HUES64 (cell line): ENCODE data around the gene TPP2.

ENCODE experiments used
- H3K27ac ChIP-seq: 2 replicates; pipeline ENCODE4 v1.7.0; 2013; ENCODE audit warnings: low read depth, low read length, inconsistent platforms
- H3K27me3 ChIP-seq: 2 replicates; pipeline ENCODE4 v1.6.1; 2013; ENCODE audit warnings: mild to moderate bottlenecking, low read length; ENCODE audit not compliant: insufficient read depth
- H3K36me3 ChIP-seq: 2 replicates; pipeline ENCODE4 v1.6.1; 2013; ENCODE audit warnings: mild to moderate bottlenecking, low read length; ENCODE audit not compliant: insufficient read depth
- H3K4me1 ChIP-seq: 2 replicates; pipeline ENCODE4 v1.6.1; 2013; ENCODE audit warnings: mild to moderate bottlenecking, low read length, moderate library complexity; ENCODE audit not compliant: insufficient read depth
- H3K4me3 ChIP-seq: 2 replicates; pipeline ENCODE4 v1.5.1; 2013; ENCODE audit warnings: mild to moderate bottlenecking, low read length, moderate library complexity
- H3K9ac ChIP-seq: 2 replicates; pipeline ENCODE4 v1.6.1; 2013; ENCODE audit warnings: mild to moderate bottlenecking, low read depth, low read length
- H3K9me3 ChIP-seq: 2 replicates; pipeline ENCODE4 v1.6.1; 2013; ENCODE audit warnings: low read depth, low read length; ENCODE audit not compliant: insufficient read depth
- WGBS: fragments of 150-250, 120-280 bp; methylation state at CpG from one replicate; pipeline ENCODE4 v1.1.7; 2013; ENCODE audit warnings: missing lambda C conversion rate; 5-methylcytosine and 5-hydroxymethylcytosine counted together

Gene TPP2

DNA sequence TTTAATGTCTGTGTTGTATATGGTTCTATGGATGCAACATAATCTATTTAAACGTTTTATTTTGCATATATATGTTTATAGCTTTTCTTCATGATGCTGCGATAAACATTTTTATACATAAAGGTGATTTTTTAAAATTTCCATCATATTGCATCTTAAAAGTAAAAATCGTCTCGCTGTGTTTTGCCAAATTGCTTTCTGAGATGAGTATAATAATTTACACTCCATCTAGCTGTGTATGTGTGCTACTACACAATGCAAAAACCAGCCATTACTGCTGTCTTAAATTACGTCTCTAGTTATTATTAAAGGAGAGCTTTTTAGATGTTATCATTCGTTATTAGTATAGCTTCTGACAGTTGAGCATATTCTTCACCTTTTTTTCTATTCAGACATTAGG is 60.8 kb downstream of the TPP2 start:
- no CpG with 5 or more reads among the region's 6 CpGs for WGBS
- Histone ChIP-seq H3K36me3 (peaks cover 91% of the 10 kb centered on the region), H3K9ac (no peak overlapping the region), H3K4me1 (no peaks in the 10 kb centered on the region), H3K27me3 (no peaks in the 10 kb centered on the region), H3K27ac (no peak overlapping the region), H3K4me3 (no peak overlapping the region), H3K9me3 (no peaks in the 10 kb centered on the region)

DNA sequence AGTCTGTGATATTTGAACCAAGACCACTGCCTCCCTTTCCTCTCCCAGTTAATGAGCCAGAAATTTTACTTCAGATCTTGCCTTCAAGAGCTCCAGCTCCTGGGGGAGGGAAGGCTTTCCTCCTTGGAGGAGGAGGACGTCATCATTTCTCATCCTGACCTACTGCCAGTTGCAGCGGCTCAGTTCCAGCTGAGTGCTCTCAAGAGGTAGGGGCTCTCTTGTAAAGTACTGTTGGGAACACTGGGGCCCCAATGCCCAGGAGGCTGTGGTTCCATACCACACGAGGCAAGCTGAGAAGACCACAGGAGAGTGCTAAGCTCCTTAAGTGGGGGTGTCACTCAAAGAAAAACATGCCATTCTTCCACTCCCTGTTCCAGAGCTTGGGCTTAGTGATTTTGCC is 61.9 kb downstream of the TPP2 start:
- no peaks in the 10 kb centered on the region for H3K27me3 ChIP-seq
- no peak overlapping the region for H3K9ac ChIP-seq
- no peak overlapping the region for H3K4me3 ChIP-seq
- 90% methylated on average over 3 of the region's 3 CpGs for WGBS
- H3K4me1 ChIP-seq, result no peaks in the 10 kb centered on the region
- no peak overlapping the region for H3K27ac ChIP-seq
- peaks cover 88% of the 10 kb centered on the region for H3K36me3 ChIP-seq
- no peaks in the 10 kb centered on the region for H3K9me3 ChIP-seq

DNA sequence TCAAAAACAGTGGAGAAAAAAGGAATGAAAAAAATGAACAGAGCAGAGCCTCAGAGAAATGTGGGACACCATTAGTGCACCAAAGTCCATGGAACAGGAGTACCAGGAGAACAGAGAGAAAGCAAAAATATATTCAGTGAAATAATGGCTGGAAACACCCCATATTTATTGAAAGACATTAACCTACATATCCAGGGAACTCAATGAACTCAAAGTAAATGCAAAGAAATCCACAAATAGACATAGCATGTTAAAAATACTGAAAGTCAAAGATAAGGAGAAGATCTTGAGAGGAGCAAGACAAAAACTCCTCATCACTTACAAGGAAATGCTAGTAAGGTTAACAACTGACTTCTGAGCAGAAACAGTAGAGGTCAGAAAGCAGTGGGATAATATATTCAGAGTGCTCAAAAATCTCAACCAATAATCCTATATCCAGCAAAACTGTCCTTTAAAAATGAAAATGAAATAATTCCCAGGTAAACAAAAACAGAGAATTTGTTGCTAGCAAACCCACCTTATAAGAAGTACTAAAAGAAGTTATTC is 62.5 kb downstream of the TPP2 start:
- H3K36me3 ChIP-seq, result peaks cover 91% of the 10 kb centered on the region
- H3K27me3 ChIP-seq, result no peaks in the 10 kb centered on the region
- no peak overlapping the region for H3K4me3 ChIP-seq
- no peak overlapping the region for H3K27ac ChIP-seq
- H3K9me3 ChIP-seq, result no peaks in the 10 kb centered on the region
- no peak overlapping the region for H3K9ac ChIP-seq
- no peaks in the 10 kb centered on the region for H3K4me1 ChIP-seq

DNA sequence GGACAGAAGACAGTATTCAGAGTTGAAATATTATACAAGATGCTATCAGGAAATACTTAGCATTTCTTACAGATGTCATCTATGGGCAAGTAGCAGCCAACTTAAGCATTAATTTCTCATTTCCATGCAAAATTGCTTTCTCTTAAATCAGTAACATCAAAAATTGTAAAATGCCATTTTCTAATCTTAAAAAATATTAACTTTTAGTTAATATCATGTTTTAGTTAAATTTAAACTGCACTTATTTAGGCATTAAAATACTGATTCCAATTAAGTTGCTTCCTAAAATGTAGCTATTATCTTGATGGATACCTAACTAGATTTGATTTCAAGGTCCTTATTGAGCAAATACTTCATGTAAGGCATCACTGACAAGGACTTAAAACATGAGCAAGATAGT is 70.2 kb downstream of the TPP2 start:
- H3K27ac ChIP-seq, result no peak overlapping the region
- H3K4me1 ChIP-seq, result no peaks in the 10 kb centered on the region
- peaks cover 87% of the 10 kb centered on the region for H3K36me3 ChIP-seq
- H3K4me3 ChIP-seq, result no peak overlapping the region
- peaks cover 17% of the 10 kb centered on the region; the same call in 1 of the 2 replicates for H3K9me3 ChIP-seq
- H3K27me3 ChIP-seq, result no peaks in the 10 kb centered on the region
- H3K9ac ChIP-seq, result no peak overlapping the region

DNA sequence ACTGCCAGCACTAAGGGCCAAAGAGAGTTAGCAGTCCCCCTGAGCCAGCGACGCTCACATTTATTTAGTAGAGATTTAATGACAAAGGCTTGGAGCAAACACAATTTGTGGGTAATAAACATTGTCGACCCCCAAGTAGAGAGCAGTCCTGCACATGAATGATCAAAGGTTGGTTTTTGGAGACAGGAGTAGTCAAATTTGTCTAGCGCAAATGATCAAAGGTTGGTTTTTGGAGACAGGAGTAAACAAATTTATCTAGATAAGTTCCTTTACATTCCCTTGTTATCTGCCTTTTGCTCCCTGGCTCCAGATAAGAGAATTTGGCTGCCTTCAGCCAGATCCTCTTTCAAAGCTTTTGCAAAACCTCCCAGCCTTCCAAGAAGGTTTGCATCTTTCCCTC is 71.1 kb downstream of the TPP2 start:
- 90% methylated on average over 4 of the region's 4 CpGs for WGBS
- Histone ChIP-seq H3K4me3 (no peak overlapping the region), H3K36me3 (peaks cover 91% of the 10 kb centered on the region)

DNA sequence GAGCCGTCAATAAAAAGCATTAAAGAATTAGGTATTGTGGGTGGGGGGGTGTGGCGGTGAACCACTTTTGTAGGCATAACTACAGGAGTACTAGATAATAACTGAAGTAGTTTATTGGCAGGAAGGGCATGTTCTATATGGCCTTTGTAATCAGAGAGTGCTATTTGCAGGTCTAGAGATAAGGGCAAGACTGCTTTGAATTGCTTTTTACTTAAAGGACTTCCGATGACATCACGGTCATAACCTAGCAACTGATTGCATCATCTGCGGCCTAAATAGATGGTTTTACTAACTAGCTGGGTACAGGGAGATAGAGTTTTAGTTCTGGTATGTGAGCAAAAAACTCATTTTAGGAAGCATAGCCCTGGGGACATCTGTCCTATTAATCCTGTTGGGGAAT is 73.3 kb downstream of the TPP2 start:
- WGBS, result 69% methylated on average over 5 of the region's 5 CpGs
- H3K36me3 ChIP-seq, result peaks cover 93% of the 10 kb centered on the region

More for the DNA sequence above, 71.1 kb downstream of the TPP2 start:
- Histone ChIP-seq H3K27ac (no peak overlapping the region), H3K4me1 (no peaks in the 10 kb centered on the region), H3K9me3 (peaks cover 17% of the 10 kb centered on the region; the same call in 1 of the 2 replicates), H3K9ac (no peak overlapping the region), H3K27me3 (no peaks in the 10 kb centered on the region)

DNA sequence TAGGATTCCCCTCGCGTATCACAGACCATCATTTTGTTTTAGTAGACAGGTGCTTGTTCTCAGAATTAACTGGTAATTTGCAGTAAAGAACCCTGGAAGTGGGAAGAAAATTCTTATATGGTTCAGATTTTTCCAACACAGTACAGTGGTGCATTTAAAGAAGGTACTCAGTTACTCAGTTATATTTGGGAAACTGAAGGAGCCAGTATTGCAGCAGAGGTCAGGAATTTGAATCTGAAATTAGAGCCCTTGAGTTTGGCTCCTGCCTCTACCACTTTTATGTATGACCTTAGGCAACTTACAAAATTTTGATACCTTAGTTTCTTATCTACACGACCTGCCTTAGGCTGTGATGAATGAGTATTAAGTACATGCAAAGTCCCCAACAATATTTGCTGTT is 78.3 kb downstream of the TPP2 start:
- 95% methylated on average over 3 of the region's 3 CpGs for WGBS
- Histone ChIP-seq H3K9me3 (no peaks in the 10 kb centered on the region), H3K27me3 (no peaks in the 10 kb centered on the region), H3K9ac (no peak overlapping the region), H3K4me3 (no peak overlapping the region), H3K36me3 (peaks cover 93% of the 10 kb centered on the region), H3K27ac (no peak overlapping the region), H3K4me1 (no peaks in the 10 kb centered on the region)

More for the DNA sequence above, 73.3 kb downstream of the TPP2 start:
- Histone ChIP-seq H3K9ac (no peak overlapping the region), H3K4me3 (no peak overlapping the region), H3K4me1 (no peaks in the 10 kb centered on the region), H3K9me3 (peaks cover 17% of the 10 kb centered on the region; the same call in 1 of the 2 replicates), H3K27me3 (no peaks in the 10 kb centered on the region), H3K27ac (no peak overlapping the region)

DNA sequence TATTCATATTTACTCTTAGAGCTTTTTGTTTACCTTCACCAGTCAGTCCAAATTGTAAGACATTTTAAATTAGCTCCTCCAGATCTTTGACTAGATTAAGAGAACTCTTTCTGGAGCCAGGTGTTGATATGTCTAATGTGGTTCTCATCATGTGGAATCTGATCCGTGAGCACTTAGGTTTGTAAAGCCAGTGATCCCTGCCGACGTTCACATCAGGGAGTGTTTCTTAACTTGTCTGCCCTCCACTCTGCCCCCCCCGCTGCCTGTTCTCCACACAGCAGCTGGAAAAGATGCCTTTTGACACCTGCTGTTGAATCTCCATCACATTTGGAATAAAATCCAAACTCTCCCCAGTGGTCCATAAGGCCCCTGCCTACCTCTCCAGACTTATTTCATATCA is 80.3 kb downstream of the TPP2 start:
- no peak overlapping the region for H3K4me3 ChIP-seq
- no peaks in the 10 kb centered on the region for H3K9me3 ChIP-seq
- H3K27me3 ChIP-seq, result no peaks in the 10 kb centered on the region
- 95% methylated on average over 4 of the region's 4 CpGs for WGBS
- H3K9ac ChIP-seq, result no peak overlapping the region
- no peak overlapping the region for H3K27ac ChIP-seq
- H3K36me3 ChIP-seq, result peaks cover 80% of the 10 kb centered on the region
- H3K4me1 ChIP-seq, result no peaks in the 10 kb centered on the region

DNA sequence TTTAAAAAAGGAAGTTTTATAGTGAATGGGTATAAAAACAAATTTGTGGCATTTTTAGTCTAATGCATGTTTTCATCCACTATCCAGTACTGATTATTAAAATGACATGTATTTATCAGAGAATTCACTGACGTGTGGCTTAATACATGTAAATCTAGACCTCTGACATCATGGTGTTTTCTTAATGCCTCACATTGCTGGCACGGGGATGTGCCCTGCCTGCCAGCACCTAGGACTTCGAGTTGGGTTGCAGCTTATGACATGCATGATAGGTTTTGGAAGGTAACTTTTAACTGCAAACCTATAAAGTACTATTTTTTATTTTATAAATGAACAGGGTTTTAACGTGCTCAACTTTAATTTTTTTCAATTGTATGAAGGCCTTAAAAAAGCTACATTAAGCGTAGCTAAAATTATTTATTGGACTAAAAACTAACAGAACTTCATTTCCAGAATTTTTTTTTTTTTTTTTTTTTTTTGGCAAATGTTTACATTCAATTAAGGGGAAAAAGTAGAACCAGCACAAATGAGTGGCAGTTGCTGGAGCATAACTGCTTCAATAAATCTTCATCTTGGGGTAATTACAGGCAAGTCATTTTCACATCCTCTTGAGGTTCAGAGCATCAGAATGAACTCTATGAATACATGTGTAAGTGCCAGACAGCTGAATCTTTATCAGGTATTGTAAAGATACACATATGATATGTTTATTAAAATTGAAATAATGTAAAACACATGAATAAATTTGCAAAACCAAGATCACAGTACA is 81.7 kb downstream of the TPP2 start:
- H3K27me3 ChIP-seq, result no peaks in the 10 kb centered on the region
- peaks cover 66% of the 10 kb centered on the region for H3K36me3 ChIP-seq
- H3K4me1 ChIP-seq, result no peaks in the 10 kb centered on the region
- H3K27ac ChIP-seq, result no peak overlapping the region
- no peak overlapping the region for H3K4me3 ChIP-seq
- no peaks in the 10 kb centered on the region for H3K9me3 ChIP-seq
- H3K9ac ChIP-seq, result no peak overlapping the region
- 93% methylated on average over 4 of the region's 5 CpGs for WGBS

DNA sequence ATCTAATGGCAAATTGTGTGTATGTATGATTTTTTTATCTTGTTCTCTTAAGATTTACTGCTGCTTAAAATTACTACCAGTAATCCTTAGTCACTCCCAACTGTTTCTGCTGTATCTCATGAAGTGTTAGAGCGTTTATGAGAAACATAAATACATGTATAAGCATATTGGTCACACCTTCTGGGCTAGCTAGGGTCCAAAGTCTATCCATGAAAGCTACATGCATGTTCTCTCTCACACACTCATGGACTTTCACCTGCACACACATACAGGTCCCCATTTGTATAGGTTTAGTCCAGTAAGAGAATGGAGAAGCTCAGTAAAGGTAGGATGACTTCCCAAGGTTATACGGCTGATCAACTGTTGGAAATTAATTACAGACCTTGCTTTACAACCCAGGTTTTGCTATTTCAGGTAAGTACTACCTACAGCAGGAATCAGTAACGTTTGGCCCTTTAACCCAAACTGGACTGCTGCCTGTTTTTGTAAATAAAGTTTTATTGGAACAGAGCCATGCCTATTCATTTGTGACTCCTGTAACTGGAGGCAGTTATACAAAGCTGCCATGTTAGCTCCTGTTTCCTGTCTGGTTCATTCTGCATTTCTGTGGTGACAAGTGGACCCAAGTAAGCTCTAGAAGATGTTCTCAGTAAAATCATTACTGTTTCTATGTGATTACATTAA is 82.8 kb downstream of the TPP2 start:
- H3K4me3 ChIP-seq, result no peak overlapping the region
- H3K9me3 ChIP-seq, result no peaks in the 10 kb centered on the region
- no peaks in the 10 kb centered on the region for H3K27me3 ChIP-seq
- H3K36me3 ChIP-seq, result peaks cover 56% of the 10 kb centered on the region
- no peak overlapping the region for H3K9ac ChIP-seq
- H3K4me1 ChIP-seq, result no peaks in the 10 kb centered on the region
- WGBS, result 94% methylated on average over 2 of the region's 3 CpGs
- H3K27ac ChIP-seq, result no peak overlapping the region

DNA sequence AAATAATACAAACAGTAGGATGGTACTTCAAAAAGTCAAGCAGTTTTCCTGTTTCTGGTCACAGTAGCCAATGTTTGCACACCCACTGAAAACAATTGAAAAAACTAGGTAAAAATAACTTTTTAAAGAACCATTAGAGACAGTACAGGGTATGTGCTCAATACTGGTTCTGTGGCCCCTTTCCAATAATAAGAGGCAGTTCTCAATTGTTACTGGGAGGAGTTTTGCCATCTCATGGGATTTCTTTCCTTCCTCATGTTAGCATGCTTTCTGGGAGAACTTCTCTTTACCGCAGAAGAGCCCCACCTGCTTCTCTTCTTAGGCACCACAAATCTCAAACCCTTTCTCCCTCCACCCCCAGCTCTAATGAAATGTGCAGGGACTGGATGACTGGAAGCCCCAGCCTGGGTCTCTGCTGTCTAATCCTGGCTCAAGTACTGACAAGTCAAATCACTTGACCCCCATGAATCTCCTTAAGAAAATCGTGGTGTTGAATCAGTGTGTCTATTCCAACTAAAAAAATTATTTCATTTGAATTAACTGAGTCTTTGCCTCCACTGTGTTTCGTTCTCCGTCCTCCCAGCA is 83.4 kb downstream of the TPP2 start:
- H3K9me3 ChIP-seq, result no peaks in the 10 kb centered on the region
- H3K36me3 ChIP-seq, result peaks cover 49% of the 10 kb centered on the region
- H3K4me3 ChIP-seq, result no peak overlapping the region
- H3K27me3 ChIP-seq, result no peaks in the 10 kb centered on the region
- WGBS, result 92% methylated on average over 3 of the region's 4 CpGs
- H3K4me1 ChIP-seq, result no peaks in the 10 kb centered on the region
- no peak overlapping the region for H3K27ac ChIP-seq
- no peak overlapping the region for H3K9ac ChIP-seq
